BE2C (cell line): ENCODE measurements around the gene KDM5B.

Experiments used
- DNase-seq: peaks from one replicate; pipeline ENCODE4 v3.0.0-alpha.2; 2020
- H3K27me3 ChIP-seq: fragments of 250-450 bp; sonication (Bioruptor Pico); 2 replicates; pipeline ENCODE4 v1.5.1; 2020; ENCODE audit warnings: mild to moderate bottlenecking
- H3K36me3 ChIP-seq: fragments of 250-450 bp; sonication (Bioruptor Pico); 2 replicates; pipeline ENCODE4 v1.5.1; 2020; ENCODE audit warnings: mild to moderate bottlenecking
- H3K4me1 ChIP-seq: fragments of 250-450 bp; sonication (Bioruptor Pico); 2 replicates; pipeline ENCODE4 v1.5.1; 2020
- H3K4me3 ChIP-seq: 2 replicates; pipeline ENCODE4 v1.5.1; 2011; ENCODE audit warnings: low read depth, low read length
- H3K9me3 ChIP-seq: fragments of 250-450 bp; sonication (Bioruptor Pico); 2 replicates; pipeline ENCODE4 v1.5.1; 2020
- CTCF ChIP-seq: IDR thresholded peaks from 2 replicates; pipeline ENCODE4 v1.5.1; 2012; ENCODE audit warnings: mild to moderate bottlenecking, low read depth, low read length

The KDM5B gene

GRCh38 chr1:202681736-202682420, 126.3 kb downstream of the KDM5B start:
- Histone ChIP-seq H3K4me3 (no peak overlapping the region), H3K9me3 (no peaks in the 10 kb centered on the region), H3K27me3 (no peaks in the 10 kb centered on the region), H3K4me1 (no peaks in the 10 kb centered on the region), H3K36me3 (no peaks in the 10 kb centered on the region)
- no peak for DNase-seq
- TF ChIP-seq CTCF: no peak

GRCh38 chr1:202680586-202681352, 127.5 kb downstream of the KDM5B start:
- no peak for TF ChIP-seq CTCF
- Histone ChIP-seq H3K4me3 (no peak overlapping the region), H3K36me3 (no peaks in the 10 kb centered on the region), H3K27me3 (no peaks in the 10 kb centered on the region), H3K9me3 (no peaks in the 10 kb centered on the region), H3K4me1 (no peaks in the 10 kb centered on the region)
- no peak for DNase-seq

- no peak for DNase-seq
- no peak overlapping the region for H3K4me3 ChIP-seq
- H3K9me3 ChIP-seq: no peaks in the 10 kb centered on the region
- no peak for TF ChIP-seq CTCF
- no peaks in the 10 kb centered on the region for H3K27me3 ChIP-seq
- no peaks in the 10 kb centered on the region for H3K4me1 ChIP-seq
- H3K36me3 ChIP-seq: no peaks in the 10 kb centered on the region
These were observed 128.6 kb downstream of the KDM5B start for GRCh38 chr1:202679406-202680177.

- Histone ChIP-seq H3K27me3 (no peaks in the 10 kb centered on the region), H3K4me1 (no peaks in the 10 kb centered on the region)
- TF ChIP-seq CTCF: no peak
These were observed 130.8 kb downstream of the KDM5B start for GRCh38 chr1:202677433-202677832.

More at GRCh38 chr1:202677433-202677832, 130.8 kb downstream of the KDM5B start:
- no peaks in the 10 kb centered on the region for H3K9me3 ChIP-seq
- no peak overlapping the region for H3K4me3 ChIP-seq
- DNase-seq: no peak
- H3K36me3 ChIP-seq: no peaks in the 10 kb centered on the region
